Fibroblast of lung (primary cell): Measurements from ENCODE around the gene ONECUT2. TPM values are rescaled to one million over a fixed set of nuclear protein-coding genes. Genes with fewer than 3 reads are reported as not detected.
"Not testable (repeated sequence)": the region's sequence is repeated elsewhere in the genome, so short reads cannot be mapped to it uniquely, and the experiment has no call there.

Source experiments
- DNase-seq, 2 donors: peaks; one replicate each; pipeline versions ENCODE4 v3.0.0 to v3.0.0-alpha.2; 2010; ENCODE audit warnings: low read depth in 2 of 2
- H2AFZ ChIP-seq: 2 replicates; pipeline ENCODE4 v1.5.1; 2012; ENCODE audit warnings: low read length, control low read depth, inconsistent platforms
- H3K27ac ChIP-seq: 2 replicates; pipeline ENCODE4 v1.5.1; 2011; ENCODE audit warnings: low read length, control low read depth; ENCODE audit not compliant: insufficient read depth
- H3K27me3 ChIP-seq: 2 replicates; pipeline ENCODE4 v1.5.1; 2011; ENCODE audit warnings: mild to moderate bottlenecking, low read length; ENCODE audit not compliant: control insufficient read depth, insufficient read depth
- H3K36me3 ChIP-seq: 2 replicates; pipeline ENCODE4 v1.5.1; 2011; ENCODE audit warnings: low read length; ENCODE audit not compliant: control insufficient read depth, insufficient read depth
- H3K4me1 ChIP-seq: 2 replicates; pipeline ENCODE4 v1.5.1; 2011; ENCODE audit warnings: low read length; ENCODE audit not compliant: control insufficient read depth, insufficient read depth; ENCODE audit errors: extremely low read depth
- H3K4me2 ChIP-seq: 2 replicates; pipeline ENCODE4 v1.5.1; 2011; ENCODE audit warnings: low read length, control low read depth; ENCODE audit not compliant: insufficient read depth; ENCODE audit errors: extremely low read depth
- H3K4me3 ChIP-seq, 4 experiments: fragments of 200-600 bp in 1 of 4; sonication (generic) in 1 of 4; replicated peaks in 1 of 4; 2 replicates each; pipeline ENCODE4 v1.5.1; 2011 to 2016; ENCODE audit warnings: low read length in 4 of 4, low read depth in 3 of 4, mild to moderate bottlenecking in 3 of 4, control low read depth in 2 of 4, inconsistent platforms in 1 of 4, mixed read lengths in 1 of 4; ENCODE audit not compliant: insufficient read depth in 1 of 4; ENCODE audit errors: control extremely low read depth in 1 of 4
- H3K79me2 ChIP-seq: 2 replicates; pipeline ENCODE4 v1.5.1; 2012; ENCODE audit warnings: mild to moderate bottlenecking, low read length, inconsistent platforms; ENCODE audit not compliant: control insufficient read depth, insufficient read depth
- H3K9ac ChIP-seq: 2 replicates; pipeline ENCODE4 v1.5.1; 2011; ENCODE audit warnings: mild to moderate bottlenecking, low read length, control low read depth; ENCODE audit not compliant: insufficient read depth
- H3K9me3 ChIP-seq: 2 replicates; pipeline ENCODE4 v1.5.1; 2012; ENCODE audit warnings: low read depth, low read length; ENCODE audit not compliant: control insufficient read depth, insufficient read depth
- H4K20me1 ChIP-seq: 2 replicates; pipeline ENCODE4 v1.5.1; 2011; ENCODE audit warnings: low read length; ENCODE audit not compliant: control insufficient read depth, insufficient read depth; ENCODE audit errors: extremely low read depth
- EZH2 ChIP-seq: IDR thresholded peaks from 2 replicates; pipeline ENCODE4 v1.5.1; 2012; ENCODE audit warnings: low read length, control low read depth, mild to moderate bottlenecking; ENCODE audit errors: missing control alignments
- polyA plus RNA-seq, 2 donors: library from polyadenylated mRNA; depleted of rRNA in 1 of 2; stranded (reverse) in 1 of 2; unstranded in 1 of 2; fragments of >200 nt; gene quantifications; 2 replicates each; pipeline ENCODE4 v1.2.1, GENCODE V29; 2011 to 2012; ENCODE audit warnings: missing spikeins in 1 of 2
- total RNA-seq: library from RNA; depleted of rRNA; stranded (reverse); fragments of >200 nt; gene quantifications from 2 replicates; pipeline ENCODE4 v1.2.1, GENCODE V29; 2014
- TF ChIP-seq, protein P1 (sequence below), 2 donors: IDR thresholded peaks in 1 of 2; conservative IDR thresholded peaks in 1 of 2; 1 replicate in 1 of 2; 2 replicates in 1 of 2; pipeline ENCODE4 v1.5.1; 2011 to 2012; ENCODE audit warnings: low read length in 2 of 2, control low read depth in 1 of 2, inconsistent platforms in 1 of 2, low read depth in 1 of 2, mild to moderate bottlenecking in 1 of 2

ONECUT2 gene
- total and polyA plus RNA-seq, 2 donors (not counting 1 experiment from before 2014, with no cell fraction given) = under 0.01 TPM

DNA sequence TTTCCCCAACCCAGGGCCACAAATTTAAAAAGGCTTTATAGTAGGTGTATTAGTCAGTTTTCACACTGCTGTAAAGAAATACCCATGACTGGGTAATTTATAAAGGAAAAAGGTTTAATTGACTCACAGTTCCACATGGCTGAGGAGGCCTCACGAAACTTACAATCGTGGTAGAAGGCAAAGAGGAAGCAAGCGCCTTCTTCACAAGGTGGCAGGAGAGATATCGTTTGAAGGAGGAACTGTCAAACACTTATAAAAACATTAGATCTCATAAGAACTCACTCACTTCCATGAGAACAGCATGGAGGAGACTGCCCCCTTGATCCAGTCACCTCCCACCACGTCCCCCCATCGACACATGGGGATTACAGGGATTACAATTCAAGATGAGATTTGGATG, 80.9 kb downstream of the ONECUT2 start:
- no peaks in the 10 kb centered on the region for H4K20me1 ChIP-seq
- no peak for DNase-seq
- no peaks in the 10 kb centered on the region for H3K27me3 ChIP-seq
- TF ChIP-seq EZH2 = no peak
- TF ChIP-seq, protein P1, sequence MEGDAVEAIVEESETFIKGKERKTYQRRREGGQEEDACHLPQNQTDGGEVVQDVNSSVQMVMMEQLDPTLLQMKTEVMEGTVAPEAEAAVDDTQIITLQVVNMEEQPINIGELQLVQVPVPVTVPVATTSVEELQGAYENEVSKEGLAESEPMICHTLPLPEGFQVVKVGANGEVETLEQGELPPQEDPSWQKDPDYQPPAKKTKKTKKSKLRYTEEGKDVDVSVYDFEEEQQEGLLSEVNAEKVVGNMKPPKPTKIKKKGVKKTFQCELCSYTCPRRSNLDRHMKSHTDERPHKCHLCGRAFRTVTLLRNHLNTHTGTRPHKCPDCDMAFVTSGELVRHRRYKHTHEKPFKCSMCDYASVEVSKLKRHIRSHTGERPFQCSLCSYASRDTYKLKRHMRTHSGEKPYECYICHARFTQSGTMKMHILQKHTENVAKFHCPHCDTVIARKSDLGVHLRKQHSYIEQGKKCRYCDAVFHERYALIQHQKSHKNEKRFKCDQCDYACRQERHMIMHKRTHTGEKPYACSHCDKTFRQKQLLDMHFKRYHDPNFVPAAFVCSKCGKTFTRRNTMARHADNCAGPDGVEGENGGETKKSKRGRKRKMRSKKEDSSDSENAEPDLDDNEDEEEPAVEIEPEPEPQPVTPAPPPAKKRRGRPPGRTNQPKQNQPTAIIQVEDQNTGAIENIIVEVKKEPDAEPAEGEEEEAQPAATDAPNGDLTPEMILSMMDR (conservative IDR thresholded peaks at IDR 0.05 in 1 of 2, IDR thresholded peaks at IDR 0.05 in 1 of 2; ENCODE audit: low read depth in 1 of 2, low read length in 2 of 2) = no peak
- H3K9me3 ChIP-seq = no peaks in the 10 kb centered on the region
- no peaks in the 10 kb centered on the region for H3K36me3 ChIP-seq
- H3K9ac ChIP-seq = no peak overlapping the region
- no peaks in the 10 kb centered on the region for H3K79me2 ChIP-seq
- H3K4me2 ChIP-seq = no peak overlapping the region
- H2AFZ ChIP-seq = no peak overlapping the region
- no peak overlapping the region for H3K4me3 ChIP-seq
- H3K4me1 ChIP-seq = no peaks in the 10 kb centered on the region
- H3K27ac ChIP-seq = no peak overlapping the region

DNA sequence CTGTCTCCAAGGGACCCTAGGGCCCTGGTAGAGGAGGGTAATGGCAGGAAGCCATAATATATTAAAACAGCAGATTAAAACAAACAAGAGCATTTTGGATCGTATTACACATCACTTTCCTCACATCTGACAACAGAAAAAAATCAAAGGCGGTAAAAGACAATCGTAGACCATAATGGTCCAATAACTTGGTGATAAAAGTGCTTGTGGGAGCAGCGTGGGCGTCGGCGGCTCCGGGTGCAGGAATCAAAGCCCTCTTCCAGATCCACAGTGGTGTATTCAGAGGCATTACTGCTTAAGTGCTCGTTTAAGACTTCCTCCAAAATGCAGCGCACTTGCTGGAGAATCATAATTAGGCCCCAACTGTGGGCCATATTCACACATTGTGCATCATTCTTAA, 83.4 kb downstream of the ONECUT2 start:
- Histone ChIP-seq H3K27me3 (no peaks in the 10 kb centered on the region), H3K4me2 (no peak overlapping the region), H3K27ac (no peak overlapping the region), H3K79me2 (no peaks in the 10 kb centered on the region), H3K4me3 (no peak overlapping the region), H3K36me3 (no peaks in the 10 kb centered on the region), H4K20me1 (no peaks in the 10 kb centered on the region), H3K9ac (no peak overlapping the region), H3K9me3 (no peaks in the 10 kb centered on the region), H3K4me1 (no peaks in the 10 kb centered on the region), H2AFZ (no peak overlapping the region)
- no peak for TF ChIP-seq EZH2
- TF ChIP-seq, protein P1 (conservative IDR thresholded peaks at IDR 0.05 in 1 of 2, IDR thresholded peaks at IDR 0.05 in 1 of 2; ENCODE audit: low read depth in 1 of 2, low read length in 2 of 2) = no peak
- DNase-seq = no peak

DNA sequence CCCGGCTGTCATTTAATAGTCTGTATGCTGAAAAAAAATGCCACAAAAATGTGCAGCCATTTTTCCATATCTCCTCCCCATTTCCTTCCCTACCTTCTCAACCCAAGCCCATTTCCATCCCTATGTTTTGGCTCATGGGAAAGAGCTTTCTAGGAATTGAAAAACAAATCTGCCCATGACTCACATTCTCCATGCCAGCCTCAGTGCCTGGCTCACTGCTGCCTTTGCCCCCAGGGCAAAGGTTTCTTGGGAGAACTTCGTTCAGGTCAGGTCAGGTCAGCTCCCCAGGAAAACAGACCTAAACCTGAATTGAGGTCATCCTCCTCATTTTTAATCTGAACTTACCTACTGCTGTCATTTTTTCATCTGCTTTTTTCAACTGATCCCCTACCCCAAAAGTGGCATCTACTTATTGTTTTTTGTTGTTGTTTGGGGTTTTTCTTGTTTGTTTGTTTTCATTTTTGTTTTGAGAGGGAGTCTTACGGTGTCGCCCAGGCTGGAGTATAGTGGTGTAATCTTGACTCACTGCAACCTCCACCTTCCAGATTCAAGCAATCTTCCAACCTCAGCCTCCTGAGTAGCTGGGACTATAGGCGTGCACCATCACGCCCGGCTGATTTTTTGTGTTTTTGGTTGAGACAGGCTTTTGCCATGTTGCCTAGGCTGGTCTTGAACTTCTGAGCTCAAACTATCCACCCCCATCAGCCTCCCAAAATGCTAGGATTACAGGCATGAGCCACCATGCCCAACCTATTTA, 84.7 kb downstream of the ONECUT2 start:
- Histone ChIP-seq H3K79me2 (no peaks in the 10 kb centered on the region), H3K4me2 (no peak overlapping the region), H3K36me3 (no peaks in the 10 kb centered on the region), H3K9ac (no peak overlapping the region), H3K27ac (no peak overlapping the region), H3K9me3 (no peaks in the 10 kb centered on the region), H4K20me1 (no peaks in the 10 kb centered on the region), H3K4me1 (no peaks in the 10 kb centered on the region), H3K27me3 (no peaks in the 10 kb centered on the region), H3K4me3 (no peak overlapping the region), H2AFZ (no peak overlapping the region)
- no peak for DNase-seq
- TF ChIP-seq, protein P1 (conservative IDR thresholded peaks at IDR 0.05 in 1 of 2, IDR thresholded peaks at IDR 0.05 in 1 of 2; ENCODE audit: low read depth in 1 of 2, low read length in 2 of 2) = no peak
- TF ChIP-seq EZH2 = no peak

DNA sequence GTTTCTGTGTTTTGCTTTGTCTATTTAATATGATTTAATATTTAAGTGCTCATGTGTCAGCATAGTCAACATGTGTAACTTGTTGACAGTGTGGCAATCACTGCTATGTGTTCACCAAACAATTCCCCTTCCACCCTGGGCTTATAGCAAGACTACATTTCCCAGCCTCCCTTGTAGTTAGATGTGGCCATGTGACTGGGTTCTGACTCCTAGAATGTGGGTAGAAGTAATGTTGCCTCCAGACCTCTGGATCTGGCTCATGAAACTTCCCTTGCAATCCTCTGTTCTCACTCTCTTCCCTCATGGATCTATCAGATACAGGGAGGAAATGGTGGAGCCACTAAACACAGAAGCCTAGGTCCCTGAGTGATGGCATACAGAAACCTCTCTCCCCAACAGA, 87.2 kb downstream of the ONECUT2 start:
- DNase-seq, H3K4me3 ChIP-seq, H4K20me1 ChIP-seq, H3K27me3 ChIP-seq, H2AFZ ChIP-seq, H3K4me2 ChIP-seq, H3K79me2 ChIP-seq, H3K36me3 ChIP-seq, H3K4me1 ChIP-seq, H3K9me3 ChIP-seq, H3K9ac ChIP-seq, H3K27ac ChIP-seq: not testable (repeated sequence)
